ENCODE measurements around the gene MYRF. TPM values are rescaled to one million over a fixed set of nuclear protein-coding genes. Genes with fewer than 3 reads are reported as not detected.

MYRF gene
- total and polyA plus RNA-seq, 2 of the 4 experiments (the other 2 are of a cell fraction) = 1.6 to 10.7 TPM

DNA sequence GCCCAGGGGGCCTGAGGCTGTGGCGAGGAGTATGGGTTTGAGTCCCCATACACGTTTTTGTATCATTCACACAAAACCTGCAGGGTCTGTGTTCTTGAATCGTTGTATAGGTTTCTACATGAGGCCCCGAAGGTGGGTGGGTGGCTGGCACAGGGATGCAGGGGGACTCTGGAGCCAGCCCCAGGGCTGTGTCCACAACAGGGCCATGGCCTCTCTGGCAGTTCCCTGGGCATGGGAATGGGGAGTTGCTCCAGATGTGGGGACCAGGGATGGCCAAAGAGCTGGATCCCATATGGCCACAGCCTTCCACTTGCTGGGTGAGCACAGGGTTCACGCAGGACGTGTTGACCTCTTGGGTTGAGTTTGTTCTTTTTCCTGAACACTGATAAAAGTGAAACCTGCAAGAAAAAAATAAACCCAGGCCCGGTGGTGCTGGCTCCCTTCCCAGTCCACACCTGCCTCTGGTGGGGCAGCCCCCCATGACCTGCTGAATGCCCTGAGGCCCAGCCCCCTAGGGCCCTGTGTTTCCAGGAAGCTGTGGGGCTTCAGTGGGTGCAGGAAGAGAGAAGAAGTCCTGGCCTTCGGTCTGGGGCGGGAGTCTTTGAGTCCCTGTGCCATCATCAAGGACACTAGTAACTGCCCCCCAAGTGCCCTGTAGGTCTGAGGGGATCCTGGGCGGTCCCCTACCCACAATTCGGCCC is 16.1 kb downstream of the MYRF start:
- H3K56ac ChIP-seq (ENCODE audit: extremely low read depth, insufficient read depth, low read length) = no peak overlapping the region
- H3K4ac ChIP-seq (ENCODE audit: low read depth, low read length) = no peak overlapping the region
- H3K9me1 ChIP-seq (ENCODE audit: insufficient read depth, low read length) = no peaks in the 10 kb centered on the region
- POLR2A ChIA-PET (ENCODE audit: unreplicated experiment) = no interaction called here
- H4K91ac ChIP-seq (ENCODE audit: insufficient read depth, low read depth, low read length) = no peak overlapping the region
- no peak overlapping the region for H2BK120ac ChIP-seq (ENCODE audit: low read depth, low read length)
- intact Hi-C loops (cut with micrococcal nuclease) = no loop called here
- peaks cover 10% of the 10 kb centered on the region for H3K4me1 ChIP-seq (ENCODE audit: control insufficient read depth, insufficient read depth, low read length)
- no peaks in the 10 kb centered on the region; a peak in 1 of 4 replicates for H3K79me1 ChIP-seq (ENCODE audit: low read depth in 1 of 2, low read length in 2 of 2)
- H3K23ac ChIP-seq (ENCODE audit: low read depth, low read length) = no peak overlapping the region
- no peak overlapping the region for H3K4me3 ChIP-seq (ENCODE audit: insufficient read depth, low read depth, low read length)
- no peak overlapping the region; the same call in 1 of the 2 replicates for H4K5ac ChIP-seq (ENCODE audit: low read depth, low read length)
- no peak overlapping the region for H3K18ac ChIP-seq (ENCODE audit: low read depth, low read length)
- no peak overlapping the region for H3K14ac ChIP-seq (replicated peaks; ENCODE audit: low read depth, low read length)
- H2AK5ac ChIP-seq (ENCODE audit: low read depth, low read length) = no peak overlapping the region
- no peak overlapping the region for H2BK15ac ChIP-seq (ENCODE audit: low read depth, low read length)
- no peaks in the 10 kb centered on the region for H3K9me3 ChIP-seq (ENCODE audit: control insufficient read depth, insufficient read depth, low read length)
- in situ Hi-C loops (cut with MboI; ENCODE audit: low sequenced_read_pairs) = no loop called here
- dilution Hi-C loops (cut with HindIII; ENCODE audit: low sequenced_read_pairs, unreplicated experiment) = no loop called here
- no CpG with 5 or more reads among the region's 11 CpGs for WGBS, 2 experiments (ENCODE audit: extremely low coverage in 2 of 2, insufficient read length in 1 of 2)
- H3K36me3 ChIP-seq (ENCODE audit: control insufficient read depth, insufficient read depth, low read length) = no peaks in the 10 kb centered on the region
- CTCF ChIA-PET = no interaction called here
- no peak overlapping the region for H3K9ac ChIP-seq (ENCODE audit: low read depth, low read length)
- no peak overlapping the region; a peak in 1 of 4 replicates for H4K8ac ChIP-seq (ENCODE audit: low read depth in 2 of 2, low read length in 2 of 2)
- no peak overlapping the region for H2BK20ac ChIP-seq (ENCODE audit: low read depth, low read length)
- no peak overlapping the region for H3K4me2 ChIP-seq (ENCODE audit: low read depth, low read length)
- H4K20me1 ChIP-seq (ENCODE audit: insufficient read depth, low read length) = no peaks in the 10 kb centered on the region
- no peak overlapping the region for H2AFZ ChIP-seq (replicated peaks; ENCODE audit: low read length, poor library complexity)
- H2BK5ac ChIP-seq (ENCODE audit: low read depth, low read length, poor library complexity, severe bottlenecking) = no peak overlapping the region
- TF ChIP-seq RFX5 (IDR thresholded peaks at IDR 0.05; ENCODE audit: low read depth, low read length) (no peak), MAZ (IDR thresholded peaks at IDR 0.05; ENCODE audit: borderline replicate concordance, low read depth, low read length) (no peak), RCOR1 (IDR thresholded peaks at IDR 0.05; ENCODE audit: insufficient replicate concordance, low read length) (no peak), SMC3 (IDR thresholded peaks at IDR 0.05; ENCODE audit: low read depth, low read length) (no peak), NFE2L2 (IDR thresholded peaks at IDR 0.05; ENCODE audit: low read depth, low read length) (no peak), CEBPB (IDR thresholded peaks at IDR 0.05; ENCODE audit: low read depth, low read length) (no peak), RAD21 (IDR thresholded peaks at IDR 0.05; ENCODE audit: low read length) (no peak), MAFK (IDR thresholded peaks at IDR 0.05; ENCODE audit: low read depth, low read length) (no peak), FOS (IDR thresholded peaks at IDR 0.05; ENCODE audit: low read depth, low read length) (no peak), BHLHE40 (IDR thresholded peaks at IDR 0.05; ENCODE audit: low read depth, low read length) (no peak), CHD1 (IDR thresholded peaks at IDR 0.05; ENCODE audit: low read depth, low read length) (no peak), MXI1 (IDR thresholded peaks at IDR 0.05; ENCODE audit: borderline replicate concordance, low read depth, low read length) (no peak), POLR2A (IDR thresholded peaks at IDR 0.05; ENCODE audit: low read depth, low read length) (no peak)
- TF ChIP-seq, protein P1, sequence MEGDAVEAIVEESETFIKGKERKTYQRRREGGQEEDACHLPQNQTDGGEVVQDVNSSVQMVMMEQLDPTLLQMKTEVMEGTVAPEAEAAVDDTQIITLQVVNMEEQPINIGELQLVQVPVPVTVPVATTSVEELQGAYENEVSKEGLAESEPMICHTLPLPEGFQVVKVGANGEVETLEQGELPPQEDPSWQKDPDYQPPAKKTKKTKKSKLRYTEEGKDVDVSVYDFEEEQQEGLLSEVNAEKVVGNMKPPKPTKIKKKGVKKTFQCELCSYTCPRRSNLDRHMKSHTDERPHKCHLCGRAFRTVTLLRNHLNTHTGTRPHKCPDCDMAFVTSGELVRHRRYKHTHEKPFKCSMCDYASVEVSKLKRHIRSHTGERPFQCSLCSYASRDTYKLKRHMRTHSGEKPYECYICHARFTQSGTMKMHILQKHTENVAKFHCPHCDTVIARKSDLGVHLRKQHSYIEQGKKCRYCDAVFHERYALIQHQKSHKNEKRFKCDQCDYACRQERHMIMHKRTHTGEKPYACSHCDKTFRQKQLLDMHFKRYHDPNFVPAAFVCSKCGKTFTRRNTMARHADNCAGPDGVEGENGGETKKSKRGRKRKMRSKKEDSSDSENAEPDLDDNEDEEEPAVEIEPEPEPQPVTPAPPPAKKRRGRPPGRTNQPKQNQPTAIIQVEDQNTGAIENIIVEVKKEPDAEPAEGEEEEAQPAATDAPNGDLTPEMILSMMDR (conservative IDR thresholded peaks at IDR 0.05; ENCODE audit: low read depth, low read length) = no peak
- TF ChIP-seq, protein P2, sequence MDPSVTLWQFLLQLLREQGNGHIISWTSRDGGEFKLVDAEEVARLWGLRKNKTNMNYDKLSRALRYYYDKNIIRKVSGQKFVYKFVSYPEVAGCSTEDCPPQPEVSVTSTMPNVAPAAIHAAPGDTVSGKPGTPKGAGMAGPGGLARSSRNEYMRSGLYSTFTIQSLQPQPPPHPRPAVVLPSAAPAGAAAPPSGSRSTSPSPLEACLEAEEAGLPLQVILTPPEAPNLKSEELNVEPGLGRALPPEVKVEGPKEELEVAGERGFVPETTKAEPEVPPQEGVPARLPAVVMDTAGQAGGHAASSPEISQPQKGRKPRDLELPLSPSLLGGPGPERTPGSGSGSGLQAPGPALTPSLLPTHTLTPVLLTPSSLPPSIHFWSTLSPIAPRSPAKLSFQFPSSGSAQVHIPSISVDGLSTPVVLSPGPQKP (IDR thresholded peaks at IDR 0.05; ENCODE audit: borderline replicate concordance, low read depth, low read length) = no peak
- TF ChIP-seq, protein P3, sequence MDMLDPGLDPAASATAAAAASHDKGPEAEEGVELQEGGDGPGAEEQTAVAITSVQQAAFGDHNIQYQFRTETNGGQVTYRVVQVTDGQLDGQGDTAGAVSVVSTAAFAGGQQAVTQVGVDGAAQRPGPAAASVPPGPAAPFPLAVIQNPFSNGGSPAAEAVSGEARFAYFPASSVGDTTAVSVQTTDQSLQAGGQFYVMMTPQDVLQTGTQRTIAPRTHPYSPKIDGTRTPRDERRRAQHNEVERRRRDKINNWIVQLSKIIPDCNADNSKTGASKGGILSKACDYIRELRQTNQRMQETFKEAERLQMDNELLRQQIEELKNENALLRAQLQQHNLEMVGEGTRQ (IDR thresholded peaks at IDR 0.05; ENCODE audit: low read depth, low read length) = no peak
- no peaks in the 10 kb centered on the region for H3K27me3 ChIP-seq (ENCODE audit: control insufficient read depth, insufficient read depth, low read length)
- H3K27ac ChIP-seq (ENCODE audit: insufficient read depth, low read length) = no peak overlapping the region
- peak overlapping the region; percentile 57 for H2AK9ac ChIP-seq (replicated peaks; ENCODE audit: low read depth, low read length, poor library complexity)
- ATAC-seq (ENCODE audit: low read depth) (no peak), DNase-seq (no peak)
- BruUV-seq (replicated peaks) = no TSS peak
